K562 (cell line): ENCODE data around the gene CD48. TPM values are rescaled to one million over a fixed set of nuclear protein-coding genes. Genes with fewer than 3 reads are reported as not detected.

Experiments used
- ATAC-seq: fragments of 200-7000 bp; cut with Tn5 transposase; 3 replicates; pipeline ENCODE4 v1.9.1; 2020; ENCODE audit warnings: moderate library complexity
- BruUV-seq: library from RNA; stranded (reverse); fragments of 400-500 nt; replicated peaks from 2 replicates; lab custom pipeline; 2021; lab: Mats Ljungman, UMichigan
- CTCF ChIA-PET: fragments of 300-600 bp; formaldehyde crosslinking; extraction: SDS; loops from one replicate; lab custom pipeline; 2021; ENCODE audit warnings: low intra/inter-chr PET ratio; lab: Yijun Ruan, JAX
- POLR2A ChIA-PET: fragments of 300-600, 350-650 bp; sonication (Branson Sonifier 250); formaldehyde crosslinking; extraction: SDS; loops from one replicate; lab custom pipeline; 2021; ENCODE audit warnings: antibody characterized with exemption, inconsistent platforms; lab: Yijun Ruan, JAX
- DNase-seq, 4 experiments: peaks; one replicate each; pipeline versions ENCODE4 v3.0.0 to v3.0.0-alpha.2; 2011 to 2018; ENCODE audit warnings: low spot score in 3 of 4, mixed read lengths in 3 of 4; ENCODE audit errors: extremely low read depth in 1 of 4
- FAIRE-seq: peaks from 2 replicates; lab custom pipeline; 2011; peaks lifted over from hg19 to GRCh38; lab: Jason Lieb, UNC
- H2AFZ ChIP-seq: 2 replicates; pipeline ENCODE4 v1.6.0; 2011; ENCODE audit warnings: low read depth, low read length, control low read depth, inconsistent platforms
- H3K27ac ChIP-seq: fragments of 200-600 bp; 3 replicates; pipeline ENCODE4 v1.8.0; 2011; ENCODE audit warnings: low read depth, mild to moderate bottlenecking, control low read depth, inconsistent platforms, low read length, moderate library complexity, mixed read lengths; ENCODE audit errors: extremely low read depth
- H3K27me3 ChIP-seq, 2 experiments: fragments of 300-600 bp in 1 of 2; 2 replicates in 1 of 2; 3 replicates in 1 of 2; pipeline versions ENCODE4 v1.6.0 to v1.8.0; 2011; ENCODE audit warnings: inconsistent platforms in 2 of 2, low read length in 2 of 2, mild to moderate bottlenecking in 1 of 2, mixed read lengths in 1 of 2, moderate library complexity in 1 of 2; ENCODE audit not compliant: control insufficient read depth in 2 of 2, insufficient read depth in 2 of 2
- H3K36me3 ChIP-seq: fragments of 300-600 bp; 3 replicates; pipeline ENCODE4 v1.8.0; 2011; ENCODE audit warnings: mild to moderate bottlenecking, low read length, inconsistent platforms; ENCODE audit not compliant: control insufficient read depth, insufficient read depth
- H3K4me1 ChIP-seq, 2 experiments: fragments of 200-600 bp in 1 of 2; replicated peaks in 1 of 2; 2 replicates in 1 of 2; 3 replicates in 1 of 2; pipeline versions ENCODE4 v1.5.1 to v1.8.0; 2011; ENCODE audit warnings: inconsistent platforms in 2 of 2, low read length in 2 of 2, mild to moderate bottlenecking in 1 of 2, mixed read lengths in 1 of 2, moderate library complexity in 1 of 2; ENCODE audit not compliant: control insufficient read depth in 2 of 2, insufficient read depth in 2 of 2
- H3K4me2 ChIP-seq: 2 replicates; pipeline ENCODE4 v1.6.1; 2011; ENCODE audit warnings: low read length, control low read depth, inconsistent platforms, mixed read lengths; ENCODE audit not compliant: insufficient read depth
- H3K4me3 ChIP-seq: fragments of 200-600 bp; sonication (generic), shearing (Covaris generic); 2 replicates; pipeline ENCODE4 v1.5.1; 2016; ENCODE audit warnings: control low read depth, inconsistent platforms
- H3K79me2 ChIP-seq: fragments of 200-600 bp; 3 replicates; pipeline ENCODE4 v1.8.0; 2011; ENCODE audit warnings: low read length, inconsistent platforms; ENCODE audit not compliant: control insufficient read depth, insufficient read depth
- H3K9ac ChIP-seq, 2 experiments: 2 replicates each; pipeline versions ENCODE4 v1.6.0 to v1.6.1; 2011; ENCODE audit warnings: low read depth in 2 of 2, low read length in 2 of 2, control low read depth in 1 of 2, inconsistent platforms in 1 of 2, mild to moderate bottlenecking in 1 of 2, mixed read lengths in 1 of 2; ENCODE audit not compliant: insufficient read depth in 1 of 2
- H3K9me1 ChIP-seq: one replicate; pipeline ENCODE4 v1.6.0; 2011; ENCODE audit warnings: inconsistent platforms, mild to moderate bottlenecking, low read length, moderate library complexity; ENCODE audit not compliant: control insufficient read depth, insufficient read depth
- H3K9me3 ChIP-seq: replicated peaks from 2 replicates; pipeline ENCODE4 v1.5.1; 2011; ENCODE audit warnings: low read depth, low read length, inconsistent platforms; ENCODE audit not compliant: control insufficient read depth, insufficient read depth
- H4K20me1 ChIP-seq: replicated peaks from 2 replicates; pipeline ENCODE4 v1.6.1; 2011; ENCODE audit warnings: low read length, inconsistent platforms, mixed read lengths; ENCODE audit not compliant: control insufficient read depth, insufficient read depth
- DEAF1 ChIP-seq: fragments of 450-650 bp; formaldehyde crosslinking; IDR thresholded peaks from 2 replicates; pipeline ENCODE4 v1.4.0; 2020; ENCODE audit warnings: mild to moderate bottlenecking, moderate library complexity
- HMBOX1 ChIP-seq: sonication (generic); IDR thresholded peaks from 2 replicates; pipeline ENCODE4 v1.6.1; 2016
- HNRNPLL ChIP-seq: fragments of 200-400 bp; formaldehyde crosslinking; IDR thresholded peaks from 2 replicates; pipeline ENCODE4 v1.6.1; 2017; ENCODE audit warnings: low read length, low read depth, mild to moderate bottlenecking; ENCODE audit not compliant: poor library complexity, severe bottlenecking
- RAD21 ChIP-seq, 2 experiments: fragments of 250-450 bp in 1 of 2; fragments of 450-650 bp in 1 of 2; sonication (Bioruptor Pico) in 1 of 2; formaldehyde crosslinking in 1 of 2; IDR thresholded peaks in 1 of 2; conservative IDR thresholded peaks in 1 of 2; 2 replicates each; pipeline versions ENCODE4 v1.4.0 to v1.8.0; 2020 to 2022; ENCODE audit warnings: mild to moderate bottlenecking in 2 of 2, moderate library complexity in 1 of 2
- RBBP5 ChIP-seq: fragments of 200-600 bp; sonication (generic); IDR thresholded peaks from 2 replicates; pipeline ENCODE4 v1.6.1; 2012; ENCODE audit warnings: borderline replicate concordance, mild to moderate bottlenecking, low read length, control low read depth, inconsistent platforms; ENCODE audit not compliant: insufficient read depth, poor library complexity, severe bottlenecking
- SIN3B ChIP-seq: fragments of 450-650 bp; IDR thresholded peaks from 2 replicates; pipeline ENCODE4 v1.6.1; 2017; ENCODE audit warnings: low read depth, mild to moderate bottlenecking, moderate library complexity
- SUPT5H ChIP-seq: fragments of 450-650 bp; IDR thresholded peaks from 2 replicates; pipeline ENCODE4 v1.6.1; 2016
- TCF3 ChIP-seq: sonication (generic); formaldehyde crosslinking; IDR thresholded peaks from 2 replicates; pipeline ENCODE4 v1.4.0; 2020; ENCODE audit warnings: mild to moderate bottlenecking, missing genetic modification reagents
- ZNF699 ChIP-seq: fragments of 250-450 bp; sonication (Bioruptor Pico); IDR thresholded peaks from 2 replicates; pipeline ENCODE4 v1.8.0; 2021; ENCODE audit warnings: mild to moderate bottlenecking, moderate library complexity; ENCODE audit not compliant: insufficient replicate concordance
- ZNF707 ChIP-seq: fragments of 250-450 bp; sonication (Bioruptor Pico); conservative IDR thresholded peaks from 2 replicates; pipeline ENCODE4 v1.8.0; 2022; ENCODE audit warnings: inconsistent platforms, mild to moderate bottlenecking, moderate library complexity
- WGBS: fragments of 100-300 bp; shearing (Covaris generic); methylation state at CpG from one replicate; pipeline ENCODE4 v1.1.6; 2016; ENCODE audit warnings: low coverage, mixed read lengths; ENCODE audit not compliant: insufficient coverage; ENCODE audit errors: missing lambda C conversion rate; 5-methylcytosine and 5-hydroxymethylcytosine counted together
- in situ Hi-C: fragments of 300-500 bp; cut with MboI; formaldehyde crosslinking; loops from 4 replicates; pipeline ENCODE4 v1.15.0; 2018; ENCODE audit warnings: inconsistent platforms, mixed read lengths
- intact Hi-C: fragments of 100-400 bp; cut with micrococcal nuclease; formaldehyde crosslinking; loops from 2 replicates; pipeline ENCODE4 v1.14.2; 2022
- polyA plus RNA-seq, 8 experiments: library from polyadenylated mRNA; depleted of rRNA in 4 of 8; stranded (reverse) in 5 of 8; unstranded in 3 of 8; fragments of >200 nt; fragmentation: Nextera tagmentation in 2 of 8; fragmentation: Illumina TruSeq in 1 of 8; extraction: Ambion mirVana in 2 of 8; extraction: Trizol in 1 of 8; gene quantifications; 2 replicates each; pipeline versions ENCODE4 v1.2.1 to v1.2.3, GENCODE V29; 2011 to 2014; ENCODE audit warnings: inconsistent platforms in 1 of 8, missing spikeins in 1 of 8
- total RNA-seq, 7 experiments: library from RNA; depleted of rRNA in 6 of 7; stranded (reverse); fragments of >200 nt in 6 of 7; fragmentation: Illumina TruSeq in 2 of 7; extraction: Trizol in 2 of 7; gene quantifications; 2 replicates each; pipeline versions ENCODE4 v1.2.1 to v1.2.3, GENCODE V29; 2011 to 2021; ENCODE audit warnings: low replicate concordance in 1 of 7
- TF ChIP-seq, protein P1 (sequence below): sonication (generic); formaldehyde crosslinking; IDR thresholded peaks from 2 replicates; pipeline ENCODE4 v1.8.0; 2023; ENCODE audit warnings: missing genetic modification reagents, mild to moderate bottlenecking, borderline replicate concordance

Gene CD48
- total and polyA plus RNA-seq, 9 of the 15 experiments (the other 6 are each of a cell fraction or from before 2014, with no cell fraction given), result 0.10 to 0.42 (median 0.29) TPM; not detected in 3

- TF ChIP-seq DEAF1 (CRISPR knock-in tag) (peak; percentile 69), RAD21 (CRISPR knock-in tag; conservative IDR thresholded peaks at IDR 0.05 in 1 of 2, IDR thresholded peaks at IDR 0.05 in 1 of 2) (peak; percentile 79 to 80), TCF3 (CRISPR knock-in tag) (peak; percentile 27; the same call in 1 of the 2 replicates), SIN3B (no peak), HMBOX1 (peak; percentile 52; the same call in 1 of the 2 replicates)
These were observed 35.8 kb downstream of the CD48 start (continued) for GRCh38 chr1:160675641-160676410.

DNA sequence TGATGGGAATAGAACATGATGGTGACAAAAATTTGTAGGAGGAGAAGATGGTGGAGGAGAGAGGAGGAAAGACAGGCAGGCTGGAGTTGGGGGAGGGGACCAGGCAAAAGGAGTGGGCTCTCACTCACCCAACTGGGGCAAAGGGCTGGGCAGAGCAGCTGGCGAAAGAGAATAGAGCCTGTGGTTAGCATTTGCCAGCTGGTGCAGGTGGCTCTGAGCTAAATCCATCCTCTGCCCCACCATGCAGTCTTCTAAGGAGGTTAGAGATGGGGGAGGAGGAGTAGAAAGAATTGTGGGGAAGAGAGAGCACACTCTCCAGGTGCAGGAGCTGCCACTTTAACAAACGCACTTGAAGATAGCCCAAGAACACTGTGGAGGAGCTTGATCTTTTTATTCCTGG, 37.2 kb downstream of the CD48 start:
- H3K27me3 ChIP-seq, result no peaks in the 10 kb centered on the region; a peak in 1 of 5 replicates
- H3K79me2 ChIP-seq, result no peaks in the 10 kb centered on the region
- ChIA-PET POLR2A (interaction anchor here (2.0 kb wide), 1 partner anchor 9 kb away, joined by 6 read pairs; no protein-coding TSS in a partner anchor), CTCF (no interaction called here)
- no peak overlapping the region for H3K4me3 ChIP-seq
- DNase-seq, result no peak
- WGBS, result 50% methylated on average over 2 of the region's 2 CpGs
- ATAC-seq, result no peak
- no peak overlapping the region for H3K9ac ChIP-seq
- H4K20me1 ChIP-seq, result no peaks in the 10 kb centered on the region
- intact Hi-C loops, result loop anchor here (2.0 kb wide), 1 partner anchor 56 kb away; no protein-coding TSS in a partner anchor
- FAIRE-seq, result no peak
- H3K36me3 ChIP-seq, result no peaks in the 10 kb centered on the region
- no TSS peak for BruUV-seq
- no peak overlapping the region for H2AFZ ChIP-seq
- H3K9me3 ChIP-seq, result no peaks in the 10 kb centered on the region
- H3K4me2 ChIP-seq, result no peak overlapping the region
- in situ Hi-C loops, result no loop called here
- no peak overlapping the region for H3K27ac ChIP-seq
- no peaks in the 10 kb centered on the region for H3K9me1 ChIP-seq
- peaks cover 4 to 13% of the 10 kb centered on the region in 2 experiments for H3K4me1 ChIP-seq
- TF ChIP-seq, protein P1, sequence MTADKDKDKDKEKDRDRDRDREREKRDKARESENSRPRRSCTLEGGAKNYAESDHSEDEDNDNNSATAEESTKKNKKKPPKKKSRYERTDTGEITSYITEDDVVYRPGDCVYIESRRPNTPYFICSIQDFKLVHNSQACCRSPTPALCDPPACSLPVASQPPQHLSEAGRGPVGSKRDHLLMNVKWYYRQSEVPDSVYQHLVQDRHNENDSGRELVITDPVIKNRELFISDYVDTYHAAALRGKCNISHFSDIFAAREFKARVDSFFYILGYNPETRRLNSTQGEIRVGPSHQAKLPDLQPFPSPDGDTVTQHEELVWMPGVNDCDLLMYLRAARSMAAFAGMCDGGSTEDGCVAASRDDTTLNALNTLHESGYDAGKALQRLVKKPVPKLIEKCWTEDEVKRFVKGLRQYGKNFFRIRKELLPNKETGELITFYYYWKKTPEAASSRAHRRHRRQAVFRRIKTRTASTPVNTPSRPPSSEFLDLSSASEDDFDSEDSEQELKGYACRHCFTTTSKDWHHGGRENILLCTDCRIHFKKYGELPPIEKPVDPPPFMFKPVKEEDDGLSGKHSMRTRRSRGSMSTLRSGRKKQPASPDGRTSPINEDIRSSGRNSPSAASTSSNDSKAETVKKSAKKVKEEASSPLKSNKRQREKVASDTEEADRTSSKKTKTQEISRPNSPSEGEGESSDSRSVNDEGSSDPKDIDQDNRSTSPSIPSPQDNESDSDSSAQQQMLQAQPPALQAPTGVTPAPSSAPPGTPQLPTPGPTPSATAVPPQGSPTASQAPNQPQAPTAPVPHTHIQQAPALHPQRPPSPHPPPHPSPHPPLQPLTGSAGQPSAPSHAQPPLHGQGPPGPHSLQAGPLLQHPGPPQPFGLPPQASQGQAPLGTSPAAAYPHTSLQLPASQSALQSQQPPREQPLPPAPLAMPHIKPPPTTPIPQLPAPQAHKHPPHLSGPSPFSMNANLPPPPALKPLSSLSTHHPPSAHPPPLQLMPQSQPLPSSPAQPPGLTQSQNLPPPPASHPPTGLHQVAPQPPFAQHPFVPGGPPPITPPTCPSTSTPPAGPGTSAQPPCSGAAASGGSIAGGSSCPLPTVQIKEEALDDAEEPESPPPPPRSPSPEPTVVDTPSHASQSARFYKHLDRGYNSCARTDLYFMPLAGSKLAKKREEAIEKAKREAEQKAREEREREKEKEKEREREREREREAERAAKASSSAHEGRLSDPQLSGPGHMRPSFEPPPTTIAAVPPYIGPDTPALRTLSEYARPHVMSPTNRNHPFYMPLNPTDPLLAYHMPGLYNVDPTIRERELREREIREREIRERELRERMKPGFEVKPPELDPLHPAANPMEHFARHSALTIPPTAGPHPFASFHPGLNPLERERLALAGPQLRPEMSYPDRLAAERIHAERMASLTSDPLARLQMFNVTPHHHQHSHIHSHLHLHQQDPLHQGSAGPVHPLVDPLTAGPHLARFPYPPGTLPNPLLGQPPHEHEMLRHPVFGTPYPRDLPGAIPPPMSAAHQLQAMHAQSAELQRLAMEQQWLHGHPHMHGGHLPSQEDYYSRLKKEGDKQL (CRISPR knock-in tag), result no peak
- TF ChIP-seq ZNF707 (CRISPR knock-in tag) (no peak), HNRNPLL (no peak), ZNF699 (CRISPR knock-in tag) (no peak), SUPT5H (no peak), RBBP5 (no peak)
